Calu3 (cell line): ENCODE measurements around the gene SYNE3. TPM values are rescaled to one million over a fixed set of nuclear protein-coding genes. Genes with fewer than 3 reads are reported as not detected.
A peak's percentile ranks its signal among the peaks of the same experiment; 100 is the strongest.

Experiments used
- BruUV-seq: library from RNA; stranded (reverse); fragments of 400-500 nt; replicated peaks from 2 replicates; lab custom pipeline; 2021; lab: Mats Ljungman, UMichigan
- CTCF ChIA-PET: fragments of 300-600 bp; sonication (Branson Sonifier 250); formaldehyde crosslinking; loops from one replicate; lab custom pipeline; 2022; ENCODE audit warnings: antibody characterized with exemption; lab: Charles Lee
- DNase-seq: peaks from one replicate; pipeline ENCODE4 v3.0.0; 2022
- H3K27ac Mint-ChIP-seq: one replicate; pipeline ENCODE4 v1.8.0; 2022; ENCODE audit warnings: mixed read lengths; ENCODE audit not compliant: unreplicated experiment
- H3K27me3 Mint-ChIP-seq: one replicate; pipeline ENCODE4 v1.8.0; 2022; ENCODE audit warnings: mixed read lengths; ENCODE audit not compliant: unreplicated experiment
- H3K36me3 Mint-ChIP-seq: one replicate; pipeline ENCODE4 v1.8.0; 2022; ENCODE audit warnings: mild to moderate bottlenecking, moderate library complexity, mixed read lengths; ENCODE audit not compliant: insufficient read depth, unreplicated experiment
- H3K4me1 Mint-ChIP-seq: one replicate; pipeline ENCODE4 v1.8.0; 2022; ENCODE audit warnings: mild to moderate bottlenecking, low read depth, mixed read lengths; ENCODE audit not compliant: unreplicated experiment
- H3K4me3 Mint-ChIP-seq: one replicate; pipeline ENCODE4 v1.8.0; 2022; ENCODE audit warnings: mild to moderate bottlenecking, low read depth, moderate library complexity, mixed read lengths; ENCODE audit not compliant: unreplicated experiment
- H3K9me3 Mint-ChIP-seq: one replicate; pipeline ENCODE4 v1.8.0; 2022; ENCODE audit warnings: low read depth, mixed read lengths; ENCODE audit not compliant: unreplicated experiment
- intact Hi-C: fragments of 100-400 bp; cut with micrococcal nuclease; formaldehyde crosslinking; loops from one replicate; pipeline ENCODE4 v1.10.0; 2022; ENCODE audit not compliant: unreplicated experiment
- total RNA-seq: library from RNA; stranded (reverse); gene quantifications from 2 replicates; pipeline ENCODE4 v1.2.3, GENCODE V29; 2022
- TF ChIP-seq, protein P1 (sequence below): fragments of 200-600 bp; IDR thresholded peaks from one replicate; pipeline ENCODE4 v1.8.0; 2022; ENCODE audit warnings: antibody characterized with exemption; ENCODE audit not compliant: unreplicated experiment

The SYNE3 gene
- total RNA-seq, 1 experiment from 2014 or later = 0.97 TPM

DNA sequence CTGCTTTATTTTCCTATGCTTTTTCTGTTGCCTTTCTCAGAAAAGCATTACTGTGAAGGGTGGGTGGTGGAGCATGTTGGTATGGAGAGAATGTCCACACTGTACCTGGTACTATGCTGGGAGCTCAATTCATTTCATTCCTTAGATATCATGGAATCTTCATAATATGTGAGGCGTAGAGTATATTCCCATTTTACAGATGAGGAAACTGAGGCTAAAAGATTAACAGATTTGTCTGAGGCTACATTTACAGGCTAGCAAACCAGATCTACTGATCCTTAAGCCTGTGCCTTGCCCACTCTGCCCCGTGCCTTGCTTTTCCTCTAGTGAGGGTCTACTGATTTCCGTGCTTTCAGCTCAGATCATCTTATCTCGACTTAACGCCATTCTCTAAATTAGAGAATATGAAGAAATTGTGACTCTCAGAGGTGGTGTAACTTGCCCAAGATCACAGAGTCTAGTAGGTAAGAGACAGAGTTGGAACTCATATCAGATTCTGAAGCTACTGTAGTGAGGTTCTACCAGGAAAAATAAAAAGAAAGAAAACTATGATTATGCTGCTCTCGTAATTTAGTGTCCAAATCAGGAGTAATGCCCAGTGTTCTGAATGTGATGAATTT, 23.9 kb upstream of the SYNE3 start:
- H3K27ac Mint-ChIP-seq = no peak overlapping the region
- H3K36me3 Mint-ChIP-seq = peaks cover 10% of the 10 kb centered on the region
- H3K4me3 Mint-ChIP-seq = no peak overlapping the region
- intact Hi-C loops = no loop called here
- no TSS peak for BruUV-seq
- no peaks in the 10 kb centered on the region for H3K27me3 Mint-ChIP-seq
- CTCF ChIA-PET = no interaction called here
- H3K4me1 Mint-ChIP-seq = peaks cover 21% of the 10 kb centered on the region
- DNase-seq = no peak
- no peaks in the 10 kb centered on the region for H3K9me3 Mint-ChIP-seq
- TF ChIP-seq, protein P1, sequence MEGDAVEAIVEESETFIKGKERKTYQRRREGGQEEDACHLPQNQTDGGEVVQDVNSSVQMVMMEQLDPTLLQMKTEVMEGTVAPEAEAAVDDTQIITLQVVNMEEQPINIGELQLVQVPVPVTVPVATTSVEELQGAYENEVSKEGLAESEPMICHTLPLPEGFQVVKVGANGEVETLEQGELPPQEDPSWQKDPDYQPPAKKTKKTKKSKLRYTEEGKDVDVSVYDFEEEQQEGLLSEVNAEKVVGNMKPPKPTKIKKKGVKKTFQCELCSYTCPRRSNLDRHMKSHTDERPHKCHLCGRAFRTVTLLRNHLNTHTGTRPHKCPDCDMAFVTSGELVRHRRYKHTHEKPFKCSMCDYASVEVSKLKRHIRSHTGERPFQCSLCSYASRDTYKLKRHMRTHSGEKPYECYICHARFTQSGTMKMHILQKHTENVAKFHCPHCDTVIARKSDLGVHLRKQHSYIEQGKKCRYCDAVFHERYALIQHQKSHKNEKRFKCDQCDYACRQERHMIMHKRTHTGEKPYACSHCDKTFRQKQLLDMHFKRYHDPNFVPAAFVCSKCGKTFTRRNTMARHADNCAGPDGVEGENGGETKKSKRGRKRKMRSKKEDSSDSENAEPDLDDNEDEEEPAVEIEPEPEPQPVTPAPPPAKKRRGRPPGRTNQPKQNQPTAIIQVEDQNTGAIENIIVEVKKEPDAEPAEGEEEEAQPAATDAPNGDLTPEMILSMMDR = no peak

DNA sequence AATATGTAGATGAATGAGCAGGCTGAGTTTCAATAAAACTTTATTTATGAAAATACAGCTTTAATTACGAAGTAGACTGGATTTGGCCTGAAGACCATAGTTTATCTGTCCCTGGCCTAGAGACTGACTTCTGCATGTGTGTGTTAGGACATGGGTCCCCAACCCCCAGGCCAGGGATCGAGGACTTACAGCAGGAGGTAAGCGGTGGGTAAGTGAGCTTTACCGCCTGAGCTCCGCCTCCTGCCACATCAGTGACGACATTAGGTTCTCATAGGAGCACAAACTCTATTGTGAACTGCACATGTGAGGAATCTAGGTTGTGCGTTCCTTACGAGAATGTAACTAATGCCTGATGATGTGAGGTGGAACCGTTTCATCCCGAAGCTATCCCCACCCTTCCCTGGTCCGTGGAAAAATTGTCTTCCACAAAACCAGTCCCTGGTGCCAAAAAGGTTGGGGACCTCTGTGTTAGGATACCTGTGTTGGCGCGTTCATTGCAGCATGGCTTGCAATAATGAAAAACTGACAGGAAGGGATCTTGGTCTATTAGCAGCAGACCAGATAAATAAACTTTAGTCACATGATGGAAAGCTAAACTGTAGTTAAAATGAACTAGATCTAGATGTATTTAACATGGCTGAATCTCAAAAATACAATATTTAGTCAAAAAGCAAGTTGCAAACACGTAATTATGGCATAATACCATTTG, 22.5 kb upstream of the SYNE3 start:
- peaks cover 24% of the 10 kb centered on the region for H3K36me3 Mint-ChIP-seq
- H3K27me3 Mint-ChIP-seq = no peaks in the 10 kb centered on the region
- CTCF ChIA-PET = no interaction called here
- H3K9me3 Mint-ChIP-seq = no peaks in the 10 kb centered on the region
- peaks cover 21% of the 10 kb centered on the region for H3K4me1 Mint-ChIP-seq
- intact Hi-C loops = loop anchor here (10.0 kb wide), 1 partner anchor 384 kb away; the partner anchor contains the start of gene DICER1
- H3K4me3 Mint-ChIP-seq = no peak overlapping the region
- TF ChIP-seq, protein P1 = no peak
- DNase-seq = no peak
- no peak overlapping the region for H3K27ac Mint-ChIP-seq
- BruUV-seq = no TSS peak

DNA sequence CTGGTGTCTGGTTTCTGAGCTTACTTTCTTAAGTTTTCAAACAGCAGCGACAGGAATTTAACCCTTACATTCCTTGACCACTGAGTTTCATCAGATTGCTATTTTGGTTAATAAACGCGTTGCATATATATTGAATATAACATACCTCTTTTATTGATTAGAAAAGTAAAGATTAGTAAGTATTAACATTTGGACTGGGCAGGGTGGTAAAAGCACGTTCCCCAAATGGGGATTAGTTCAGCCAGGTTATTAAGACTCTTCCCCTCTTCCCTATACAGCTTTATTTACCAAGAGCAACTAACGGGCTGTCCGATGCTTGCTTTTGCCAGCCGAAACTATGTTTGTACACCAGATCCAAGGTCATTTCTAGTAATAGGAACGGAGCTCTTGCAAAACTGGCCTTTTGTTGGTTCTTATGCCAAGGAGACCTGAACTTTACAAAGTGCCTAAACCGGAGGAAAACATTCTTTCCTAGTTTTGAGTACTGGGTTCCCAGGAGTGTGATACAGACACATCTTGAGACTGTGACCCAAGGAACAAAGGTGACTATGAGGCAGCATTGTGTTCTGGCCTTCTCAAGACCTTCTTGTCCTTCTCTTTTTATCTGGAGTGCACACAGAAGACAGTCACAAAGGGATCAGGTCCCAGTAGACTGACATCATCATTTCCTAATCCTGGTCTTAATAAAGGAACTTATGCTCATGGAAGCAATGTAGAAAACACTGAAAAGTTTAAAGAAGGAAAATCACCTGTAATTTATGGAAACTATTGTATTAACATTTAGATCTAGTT, 21.0 kb upstream of the SYNE3 start:
- H3K27ac Mint-ChIP-seq = no peak overlapping the region
- no peaks in the 10 kb centered on the region for H3K27me3 Mint-ChIP-seq
- CTCF ChIA-PET = interaction anchor here (0.9 kb wide), 1 partner anchor 11 kb away, joined by 3 read pairs; no protein-coding TSS in a partner anchor
- H3K4me1 Mint-ChIP-seq = peaks cover 26% of the 10 kb centered on the region
- DNase-seq = no peak
- BruUV-seq = TSS peak; percentile 42
- H3K9me3 Mint-ChIP-seq = no peaks in the 10 kb centered on the region
- H3K36me3 Mint-ChIP-seq = peaks cover 39% of the 10 kb centered on the region
- intact Hi-C loops = loop anchor here (10.0 kb wide), 1 partner anchor 383 kb away; the partner anchor contains the start of gene DICER1
- H3K4me3 Mint-ChIP-seq = peak overlapping the region; percentile 82
- TF ChIP-seq, protein P1 = no peak

DNA sequence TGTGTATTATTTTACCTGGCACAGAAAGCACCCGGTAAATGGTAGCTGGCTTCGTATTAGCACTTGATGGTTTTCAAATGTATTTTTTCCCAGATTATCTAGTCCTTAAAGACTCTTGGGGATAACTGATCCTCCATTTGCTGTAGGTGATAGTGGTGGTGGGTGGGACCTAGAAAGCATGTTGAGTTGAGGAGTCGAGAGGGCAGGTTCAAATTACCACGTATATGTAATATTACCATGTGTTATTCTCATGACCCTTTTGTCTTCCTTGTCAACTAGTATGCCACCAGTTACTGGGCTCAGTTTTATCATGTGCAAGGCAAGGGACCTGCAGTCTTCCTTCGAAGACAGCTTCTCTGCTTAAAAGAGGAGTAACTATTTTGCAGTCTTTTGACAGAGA, 20.2 kb upstream of the SYNE3 start:
- TF ChIP-seq, protein P1 = no peak
- no peaks in the 10 kb centered on the region for H3K27me3 Mint-ChIP-seq
- intact Hi-C loops = loop anchor here (10.0 kb wide), 1 partner anchor 382 kb away; the partner anchor contains the start of gene DICER1
- CTCF ChIA-PET = no interaction called here
- H3K9me3 Mint-ChIP-seq = no peaks in the 10 kb centered on the region
- no peak for DNase-seq
- peak overlapping the region; percentile 82 for H3K4me3 Mint-ChIP-seq
- H3K4me1 Mint-ChIP-seq = peaks cover 34% of the 10 kb centered on the region
- no peak overlapping the region for H3K27ac Mint-ChIP-seq
- H3K36me3 Mint-ChIP-seq = peaks cover 44% of the 10 kb centered on the region
- BruUV-seq = no TSS peak
